Skeletal muscle satellite cell (primary cell): ENCODE results near the gene HEMK1.

Experiments
- H3K27me3 ChIP-seq: 2 replicates; pipeline ENCODE4 v1.7.0; 2013; ENCODE audit warnings: low read length; ENCODE audit not compliant: control insufficient read depth, insufficient read depth
- H3K36me3 ChIP-seq: 2 replicates; pipeline ENCODE4 v1.7.0; 2013; ENCODE audit warnings: mild to moderate bottlenecking, control low read depth, low read length; ENCODE audit not compliant: insufficient read depth
- H3K4me1 ChIP-seq: 2 replicates; pipeline ENCODE4 v1.7.0; 2013; ENCODE audit warnings: low read length; ENCODE audit not compliant: control insufficient read depth, insufficient read depth
- H3K4me2 ChIP-seq: 2 replicates; pipeline ENCODE4 v1.7.0; 2013; ENCODE audit warnings: mild to moderate bottlenecking, low read length
- H3K4me3 ChIP-seq: 2 replicates; pipeline ENCODE4 v1.7.0; 2013; ENCODE audit warnings: low read length
- H3K9ac ChIP-seq: 2 replicates; pipeline ENCODE4 v1.7.0; 2013; ENCODE audit warnings: mild to moderate bottlenecking, low read depth, low read length, moderate library complexity
- H3K9me3 ChIP-seq: replicated peaks from 2 replicates; pipeline ENCODE4 v1.7.0; 2013; ENCODE audit warnings: mild to moderate bottlenecking, control low read depth, low read length

Gene HEMK1

DNA sequence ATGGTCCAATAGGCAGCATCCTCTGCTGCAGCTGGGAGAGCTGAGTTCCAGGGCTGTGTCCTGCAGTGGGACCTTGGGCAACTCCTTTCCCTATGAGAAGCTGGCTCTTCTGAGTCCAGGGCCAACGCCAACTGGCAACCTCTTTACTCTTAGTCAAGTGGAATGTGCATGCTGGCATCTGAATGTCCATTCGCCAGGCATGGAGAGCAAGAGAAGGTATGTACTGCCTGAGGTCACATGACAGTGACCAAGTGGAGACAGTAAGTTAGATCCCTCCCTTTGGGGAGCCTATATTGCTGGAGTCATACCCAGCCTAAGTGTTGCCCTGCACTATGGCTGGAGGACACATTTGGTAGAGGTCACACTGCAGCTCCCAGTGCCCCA, 12.1 kb downstream of the HEMK1 start:
- H3K4me2 ChIP-seq: no peak overlapping the region
- no peaks in the 10 kb centered on the region for H3K4me1 ChIP-seq
- peaks cover 4% of the 10 kb centered on the region for H3K36me3 ChIP-seq

DNA sequence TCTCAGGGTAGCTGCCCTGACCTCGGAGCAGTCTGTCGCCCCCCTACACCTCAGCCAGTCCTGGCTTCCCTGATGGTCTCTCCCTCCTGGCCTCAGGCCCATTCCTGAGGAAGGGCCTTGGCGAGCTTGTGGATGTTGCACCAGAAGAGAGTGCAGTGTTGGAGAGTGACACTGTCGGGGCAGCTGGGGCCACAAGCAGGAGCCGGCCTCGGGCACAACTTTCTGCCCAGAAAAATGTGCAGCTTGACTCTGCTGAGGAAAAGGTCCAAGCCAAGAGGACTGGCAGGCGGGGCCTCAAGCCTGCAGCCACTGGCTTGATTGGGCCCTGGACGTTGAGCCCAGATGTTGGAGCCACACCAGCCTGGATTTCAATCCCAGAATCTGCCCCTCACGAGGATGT, 12.8 kb downstream of the HEMK1 start:
- H3K36me3 ChIP-seq: peaks cover 4% of the 10 kb centered on the region
- no peaks in the 10 kb centered on the region for H3K9me3 ChIP-seq
- H3K4me1 ChIP-seq: no peaks in the 10 kb centered on the region
- H3K4me3 ChIP-seq: no peak overlapping the region
- no peak overlapping the region for H3K4me2 ChIP-seq
- no peak overlapping the region for H3K9ac ChIP-seq
- H3K27me3 ChIP-seq: no peaks in the 10 kb centered on the region

More for the DNA sequence above, 12.1 kb downstream of the HEMK1 start:
- H3K9ac ChIP-seq: no peak overlapping the region
- H3K9me3 ChIP-seq: no peaks in the 10 kb centered on the region
- H3K27me3 ChIP-seq: no peaks in the 10 kb centered on the region
- H3K4me3 ChIP-seq: no peak overlapping the region

GRCh38 chr3:50583897-50584296, 14.6 kb downstream of the HEMK1 start:
- H3K9me3 ChIP-seq: no peaks in the 10 kb centered on the region
- no peaks in the 10 kb centered on the region for H3K4me1 ChIP-seq
- no peak overlapping the region for H3K4me2 ChIP-seq
- H3K27me3 ChIP-seq: no peaks in the 10 kb centered on the region
- no peak overlapping the region for H3K4me3 ChIP-seq
- H3K36me3 ChIP-seq: no peaks in the 10 kb centered on the region
- H3K9ac ChIP-seq: no peak overlapping the region

GRCh38 chr3:50584391-50584790, 15.1 kb downstream of the HEMK1 start:
- Histone ChIP-seq H3K9ac (no peak overlapping the region), H3K4me3 (no peak overlapping the region), H3K4me1 (no peaks in the 10 kb centered on the region), H3K27me3 (no peaks in the 10 kb centered on the region), H3K36me3 (no peaks in the 10 kb centered on the region), H3K9me3 (no peaks in the 10 kb centered on the region), H3K4me2 (no peak overlapping the region)

DNA sequence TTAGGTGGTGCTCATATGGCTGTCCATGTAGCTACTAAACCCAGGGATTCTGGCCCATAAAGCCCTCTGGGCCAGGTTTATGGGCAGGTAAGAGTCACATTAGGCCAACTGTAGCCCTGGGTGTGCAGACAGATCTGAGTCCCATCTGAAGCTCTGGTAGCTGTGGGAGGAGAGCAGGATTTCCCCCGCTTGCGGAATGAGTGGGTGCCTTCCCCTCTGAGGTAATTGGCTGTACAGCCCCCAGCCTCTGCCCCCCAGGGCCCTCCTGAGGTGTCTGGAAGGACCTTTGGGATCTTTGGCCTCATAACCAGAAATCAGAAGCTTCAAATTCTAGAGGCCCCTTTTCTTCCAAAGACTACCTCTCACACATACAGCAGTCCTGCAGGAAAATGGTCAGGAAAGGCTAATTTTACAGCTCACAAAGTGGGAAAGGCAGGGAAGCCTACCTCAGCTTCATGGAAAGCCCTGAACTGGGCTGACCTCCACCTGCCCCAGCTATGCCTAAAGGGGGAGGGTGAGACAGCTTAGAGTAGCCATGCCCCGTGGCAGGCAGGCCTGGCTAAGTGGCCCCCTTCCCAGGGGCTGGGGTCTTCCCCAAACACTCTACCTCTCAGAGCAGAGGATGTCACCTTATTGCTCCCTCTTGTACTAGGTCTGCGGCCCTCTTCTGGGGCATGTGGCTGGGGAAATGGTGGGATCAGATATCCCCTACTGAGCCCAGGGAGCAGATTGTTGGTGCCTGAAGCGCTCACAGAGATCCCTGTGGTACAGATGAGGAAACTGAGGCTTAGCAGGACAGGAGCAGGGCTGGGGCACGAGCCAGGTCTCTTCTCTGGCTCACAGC, 16.8 kb downstream of the HEMK1 start:
- Histone ChIP-seq H3K4me3 (no peak overlapping the region), H3K4me2 (no peak overlapping the region), H3K9ac (no peak overlapping the region), H3K36me3 (no peaks in the 10 kb centered on the region), H3K9me3 (no peaks in the 10 kb centered on the region), H3K27me3 (no peaks in the 10 kb centered on the region), H3K4me1 (peaks cover 7% of the 10 kb centered on the region)

GRCh38 chr3:50586763-50587070, 17.4 kb downstream of the HEMK1 start:
- H3K9me3 ChIP-seq: no peaks in the 10 kb centered on the region
- no peaks in the 10 kb centered on the region for H3K27me3 ChIP-seq
- H3K36me3 ChIP-seq: no peaks in the 10 kb centered on the region
- no peak overlapping the region for H3K9ac ChIP-seq
- no peak overlapping the region for H3K4me2 ChIP-seq
- peaks cover 8% of the 10 kb centered on the region for H3K4me1 ChIP-seq
- no peak overlapping the region for H3K4me3 ChIP-seq

- Histone ChIP-seq H3K4me3 (no peak overlapping the region), H3K4me2 (no peak overlapping the region), H3K4me1 (peaks cover 8% of the 10 kb centered on the region), H3K27me3 (no peaks in the 10 kb centered on the region), H3K36me3 (no peaks in the 10 kb centered on the region), H3K9ac (no peak overlapping the region), H3K9me3 (no peaks in the 10 kb centered on the region)
Observed at GRCh38 chr3:50587373-50587772, 18.1 kb downstream of the HEMK1 start.

- peaks cover 8% of the 10 kb centered on the region for H3K4me1 ChIP-seq
Observed at GRCh38 chr3:50587806-50588758, 18.8 kb downstream of the HEMK1 start.

DNA sequence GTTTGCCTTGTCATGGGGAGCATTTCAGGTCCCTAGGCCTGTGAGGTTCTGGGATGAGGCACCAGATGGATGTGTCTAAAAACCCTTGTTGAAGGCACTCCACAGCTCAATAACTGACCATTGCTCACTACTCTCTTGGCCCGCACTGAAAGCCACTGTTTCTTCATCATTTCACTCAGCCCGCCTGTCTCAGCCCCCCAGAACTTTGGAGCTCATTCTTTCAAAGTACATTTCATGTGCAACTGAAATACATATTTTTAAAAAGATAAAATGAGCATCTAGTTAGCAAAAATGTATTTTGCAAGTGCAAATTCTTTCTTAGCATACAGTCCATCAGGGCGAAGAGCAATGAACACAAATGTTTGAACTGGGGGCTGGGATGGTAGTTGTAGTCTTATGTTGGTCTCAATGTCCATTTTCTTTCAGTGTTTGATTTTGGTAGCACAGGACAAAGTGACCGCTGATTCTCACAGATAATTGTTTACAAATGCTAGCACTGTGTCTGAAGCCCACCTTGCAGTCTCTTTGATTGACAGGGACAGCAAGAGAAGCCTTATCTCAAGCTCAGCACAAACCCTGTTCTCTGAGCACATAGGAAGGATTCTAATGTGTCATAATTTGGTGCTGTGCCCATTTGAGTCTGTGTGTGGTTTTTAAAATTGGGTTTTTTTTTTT, 19.6 kb downstream of the HEMK1 start:
- H3K9ac ChIP-seq: no peak overlapping the region

More at GRCh38 chr3:50587806-50588758, 18.8 kb downstream of the HEMK1 start:
- no peaks in the 10 kb centered on the region for H3K9me3 ChIP-seq
- no peak overlapping the region for H3K4me3 ChIP-seq
- no peak overlapping the region for H3K4me2 ChIP-seq
- H3K36me3 ChIP-seq: no peaks in the 10 kb centered on the region
- no peak overlapping the region for H3K9ac ChIP-seq
- no peaks in the 10 kb centered on the region for H3K27me3 ChIP-seq

GRCh38 chr3:50591196-50591741, 21.9 kb downstream of the HEMK1 start:
- no peak overlapping the region for H3K9ac ChIP-seq
- H3K4me3 ChIP-seq: no peak overlapping the region
- H3K27me3 ChIP-seq: no peaks in the 10 kb centered on the region
- no peak overlapping the region for H3K4me2 ChIP-seq
- no peaks in the 10 kb centered on the region for H3K9me3 ChIP-seq
- no peaks in the 10 kb centered on the region for H3K36me3 ChIP-seq
- peaks cover 8% of the 10 kb centered on the region for H3K4me1 ChIP-seq

More for the DNA sequence above, 19.6 kb downstream of the HEMK1 start:
- Histone ChIP-seq H3K9me3 (no peaks in the 10 kb centered on the region), H3K27me3 (no peaks in the 10 kb centered on the region), H3K36me3 (no peaks in the 10 kb centered on the region), H3K4me1 (peaks cover 8% of the 10 kb centered on the region), H3K4me3 (no peak overlapping the region), H3K4me2 (no peak overlapping the region)

DNA sequence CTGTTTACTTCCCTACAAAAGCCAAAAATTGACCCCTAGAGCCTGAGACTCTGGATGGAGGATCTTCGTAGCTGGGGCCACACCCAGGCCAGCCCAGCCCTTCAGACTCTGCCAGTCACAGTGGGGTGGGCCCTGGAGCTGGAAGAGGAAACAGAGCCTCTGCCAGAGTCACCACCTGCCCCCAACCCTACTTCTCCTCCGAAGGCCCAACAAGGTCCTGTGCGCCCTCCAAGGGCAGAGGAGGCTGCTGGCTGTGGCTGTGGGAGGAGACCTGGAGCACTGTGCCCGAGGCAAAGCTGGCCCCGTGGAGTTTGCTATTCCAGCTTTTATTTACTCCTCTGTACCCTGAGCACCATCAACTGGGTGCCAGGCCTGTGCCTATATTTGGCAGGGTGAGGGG, 23.2 kb downstream of the HEMK1 start:
- H3K36me3 ChIP-seq: no peaks in the 10 kb centered on the region
- peaks cover 8% of the 10 kb centered on the region for H3K4me1 ChIP-seq
- no peak overlapping the region for H3K4me3 ChIP-seq
- no peak overlapping the region for H3K4me2 ChIP-seq
- no peaks in the 10 kb centered on the region for H3K9me3 ChIP-seq
- no peaks in the 10 kb centered on the region for H3K27me3 ChIP-seq
- H3K9ac ChIP-seq: no peak overlapping the region
